BE2C (cell line): ENCODE measurements around the gene FTH1. TPM values are rescaled to one million over a fixed set of nuclear protein-coding genes. Genes with fewer than 3 reads are reported as not detected.
A peak's percentile ranks its signal among the peaks of the same experiment; 100 is the strongest.

Experiments used
- DNase-seq: peaks from one replicate; pipeline ENCODE4 v3.0.0-alpha.2; 2020
- H3K27me3 ChIP-seq: fragments of 250-450 bp; sonication (Bioruptor Pico); 2 replicates; pipeline ENCODE4 v1.5.1; 2020; ENCODE audit warnings: mild to moderate bottlenecking
- H3K36me3 ChIP-seq: fragments of 250-450 bp; sonication (Bioruptor Pico); 2 replicates; pipeline ENCODE4 v1.5.1; 2020; ENCODE audit warnings: mild to moderate bottlenecking
- H3K4me1 ChIP-seq: fragments of 250-450 bp; sonication (Bioruptor Pico); 2 replicates; pipeline ENCODE4 v1.5.1; 2020
- H3K4me3 ChIP-seq: 2 replicates; pipeline ENCODE4 v1.5.1; 2011; ENCODE audit warnings: low read depth, low read length
- H3K9me3 ChIP-seq: fragments of 250-450 bp; sonication (Bioruptor Pico); 2 replicates; pipeline ENCODE4 v1.5.1; 2020
- polyA plus RNA-seq: library from polyadenylated mRNA; unstranded; fragments of >200 nt; gene quantifications from one replicate; pipeline ENCODE4 v1.2.1, GENCODE V29; 2012; ENCODE audit warnings: low read depth, missing spikeins; ENCODE audit not compliant: insufficient read length, insufficient read depth
- TF ChIP-seq, protein P1 (sequence below): IDR thresholded peaks from 2 replicates; pipeline ENCODE4 v1.5.1; 2012; ENCODE audit warnings: mild to moderate bottlenecking, low read depth, low read length

Gene FTH1
- polyA plus RNA-seq = 1,702 TPM

DNA sequence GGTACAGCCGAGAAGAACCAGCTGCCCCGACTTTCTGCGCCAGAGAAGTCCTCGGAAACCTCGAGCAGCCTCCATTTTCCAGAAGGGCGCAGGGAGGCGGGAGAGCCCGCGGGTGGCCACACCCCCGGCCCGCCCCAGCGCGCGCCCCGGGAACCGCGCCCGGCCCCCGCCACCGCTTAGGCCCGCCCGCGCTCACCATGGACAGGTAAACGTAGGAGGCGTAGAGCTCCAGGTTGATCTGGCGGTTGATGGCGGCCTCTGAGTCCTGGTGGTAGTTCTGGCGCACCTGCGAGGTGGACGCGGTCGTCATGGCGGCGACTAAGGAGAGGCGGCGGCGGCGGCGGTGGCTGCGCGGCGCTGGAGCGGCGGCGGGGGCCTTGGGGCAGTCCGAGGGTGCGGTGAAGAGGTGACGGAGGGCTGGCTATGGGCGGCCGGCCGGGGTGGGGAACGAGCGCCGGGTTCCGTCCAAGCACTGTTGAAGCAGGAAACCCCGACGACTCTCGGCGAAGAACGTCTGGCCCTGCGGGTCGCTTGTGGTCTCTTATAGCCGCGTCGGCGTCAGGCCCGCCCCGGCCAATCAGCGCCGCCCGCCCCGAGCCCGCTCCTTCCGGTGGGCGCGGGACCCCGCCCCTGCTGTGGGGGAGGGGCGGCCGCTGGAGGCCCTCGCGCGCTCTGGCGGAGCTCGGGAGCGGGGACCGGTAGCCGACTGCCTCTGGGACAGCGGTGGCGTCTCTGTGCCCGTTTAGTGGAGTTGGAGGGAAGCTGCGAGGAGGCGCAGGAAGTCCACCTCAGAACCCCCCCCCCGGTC is at the start of gene FTH1:
FTH1 (minus strand) TSS at position 519 of the 808 bp plus-strand sequence; CDS start at position 310, 209 bp downstream.
- peaks cover 11% of the 10 kb centered on the region for H3K4me1 ChIP-seq
- peaks cover 25% of the 10 kb centered on the region for H3K36me3 ChIP-seq
- peak; percentile 87 for DNase-seq
- H3K27me3 ChIP-seq = no peaks in the 10 kb centered on the region
- H3K9me3 ChIP-seq = no peaks in the 10 kb centered on the region
- peak within 1 kb of the TSS; percentile 91 for H3K4me3 ChIP-seq
- TF ChIP-seq, protein P1, sequence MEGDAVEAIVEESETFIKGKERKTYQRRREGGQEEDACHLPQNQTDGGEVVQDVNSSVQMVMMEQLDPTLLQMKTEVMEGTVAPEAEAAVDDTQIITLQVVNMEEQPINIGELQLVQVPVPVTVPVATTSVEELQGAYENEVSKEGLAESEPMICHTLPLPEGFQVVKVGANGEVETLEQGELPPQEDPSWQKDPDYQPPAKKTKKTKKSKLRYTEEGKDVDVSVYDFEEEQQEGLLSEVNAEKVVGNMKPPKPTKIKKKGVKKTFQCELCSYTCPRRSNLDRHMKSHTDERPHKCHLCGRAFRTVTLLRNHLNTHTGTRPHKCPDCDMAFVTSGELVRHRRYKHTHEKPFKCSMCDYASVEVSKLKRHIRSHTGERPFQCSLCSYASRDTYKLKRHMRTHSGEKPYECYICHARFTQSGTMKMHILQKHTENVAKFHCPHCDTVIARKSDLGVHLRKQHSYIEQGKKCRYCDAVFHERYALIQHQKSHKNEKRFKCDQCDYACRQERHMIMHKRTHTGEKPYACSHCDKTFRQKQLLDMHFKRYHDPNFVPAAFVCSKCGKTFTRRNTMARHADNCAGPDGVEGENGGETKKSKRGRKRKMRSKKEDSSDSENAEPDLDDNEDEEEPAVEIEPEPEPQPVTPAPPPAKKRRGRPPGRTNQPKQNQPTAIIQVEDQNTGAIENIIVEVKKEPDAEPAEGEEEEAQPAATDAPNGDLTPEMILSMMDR = no peak

DNA sequence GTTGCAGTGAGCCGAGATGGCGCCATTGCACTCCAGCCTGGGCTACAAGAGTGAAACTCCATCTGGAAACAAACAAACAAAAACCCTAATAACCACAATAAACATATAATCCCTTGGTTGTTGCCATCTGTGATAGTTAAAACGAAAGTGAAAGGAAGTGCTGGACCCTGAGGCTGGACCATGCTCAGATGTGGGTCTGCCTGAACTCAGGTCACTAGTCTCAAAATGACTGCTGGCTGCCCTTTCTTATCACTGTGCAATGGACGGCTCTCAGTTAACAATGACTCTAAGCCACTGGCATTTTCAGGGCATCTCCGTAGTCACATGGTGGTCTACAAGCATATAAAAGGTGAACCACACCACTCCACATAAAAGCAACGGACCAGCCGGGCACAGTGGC is 48.2 kb upstream of the FTH1 start:
- H3K4me3 ChIP-seq = no peak overlapping the region
- H3K36me3 ChIP-seq = no peaks in the 10 kb centered on the region
- TF ChIP-seq, protein P1 = no peak
- no peaks in the 10 kb centered on the region for H3K9me3 ChIP-seq
- no peak for DNase-seq
- no peaks in the 10 kb centered on the region for H3K4me1 ChIP-seq
- no peaks in the 10 kb centered on the region for H3K27me3 ChIP-seq

DNA sequence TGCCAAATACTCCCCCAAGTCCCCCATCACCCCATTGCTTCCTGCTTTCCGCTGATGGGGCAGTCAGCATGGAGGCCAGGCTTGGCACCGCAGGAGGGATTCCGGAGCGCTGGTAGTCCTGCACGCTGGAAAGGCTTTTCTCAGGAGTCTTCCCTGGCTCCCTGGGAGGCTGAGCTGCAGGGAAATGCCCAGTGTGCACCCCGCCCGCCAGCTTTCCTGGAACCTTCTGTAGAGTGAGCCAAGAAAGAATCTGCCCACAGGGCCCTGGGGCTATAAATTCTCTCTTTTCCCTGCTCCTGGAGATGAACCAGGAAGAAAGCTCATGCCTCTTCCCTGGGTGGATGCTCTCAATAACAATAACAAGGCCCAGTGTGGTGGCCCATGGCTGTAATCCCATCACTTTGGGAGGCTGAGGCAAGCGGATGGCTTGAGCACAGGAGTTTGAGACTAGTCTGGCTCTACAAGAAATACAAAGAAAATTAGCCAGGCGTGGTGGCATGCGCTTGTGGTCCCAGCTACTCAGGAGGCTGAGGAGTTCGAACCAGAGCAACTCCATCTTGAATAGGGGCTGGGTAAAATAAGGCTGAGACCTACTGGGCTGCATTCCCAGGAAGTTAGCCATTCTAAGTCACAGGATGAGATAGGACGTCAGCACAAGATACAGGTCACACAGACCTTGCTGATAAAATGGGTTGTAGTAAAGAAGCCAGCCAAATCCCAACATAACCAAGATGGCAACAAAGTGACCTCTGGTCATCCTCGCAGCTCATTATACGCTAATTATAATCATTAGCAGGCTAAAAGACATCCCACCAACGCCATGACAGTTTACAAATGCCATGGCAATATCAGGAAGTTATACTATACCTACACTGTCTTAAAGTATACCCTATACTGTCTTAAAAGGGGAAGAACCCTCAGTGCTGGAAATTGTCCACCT is 46.4 kb upstream of the FTH1 start:
- Histone ChIP-seq H3K4me3 (no peak overlapping the region), H3K36me3 (no peaks in the 10 kb centered on the region), H3K4me1 (no peaks in the 10 kb centered on the region), H3K9me3 (no peaks in the 10 kb centered on the region), H3K27me3 (no peaks in the 10 kb centered on the region)
- no peak for DNase-seq
- TF ChIP-seq, protein P1 = no peak

DNA sequence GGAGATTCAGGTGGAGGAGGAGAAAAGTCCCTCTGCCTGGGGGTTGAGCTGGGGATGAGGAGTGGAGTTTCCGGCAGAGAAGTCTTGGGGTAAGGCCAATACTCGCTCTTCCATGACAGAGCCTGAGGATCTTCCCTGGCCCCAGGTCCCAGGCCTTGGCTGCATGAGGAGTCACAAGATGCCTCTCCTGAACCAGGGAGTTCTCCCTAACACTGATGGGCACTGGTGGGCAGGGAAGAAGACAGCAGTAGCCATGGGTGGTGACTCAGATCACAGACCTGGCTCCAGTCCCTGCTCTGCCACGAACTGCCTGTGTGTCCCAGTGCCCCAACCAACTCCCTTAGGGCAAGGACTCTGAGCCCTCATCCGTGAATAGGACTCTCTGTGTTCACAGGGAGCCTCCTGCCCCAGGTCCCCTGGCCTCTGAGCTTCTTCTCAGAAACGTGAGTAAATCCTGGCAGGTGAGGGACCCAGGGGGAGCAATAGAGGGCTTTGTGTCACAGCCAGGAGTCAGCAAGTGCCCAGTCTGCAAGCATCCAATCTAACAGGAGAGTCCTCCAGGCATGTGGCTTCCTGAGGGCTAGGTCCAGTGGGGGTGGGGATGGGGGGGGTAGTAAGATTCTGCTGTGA is 45.5 kb upstream of the FTH1 start:
- H3K9me3 ChIP-seq = no peaks in the 10 kb centered on the region
- H3K36me3 ChIP-seq = no peaks in the 10 kb centered on the region
- DNase-seq = no peak
- H3K4me3 ChIP-seq = no peak overlapping the region
- H3K27me3 ChIP-seq = no peaks in the 10 kb centered on the region
- H3K4me1 ChIP-seq = no peaks in the 10 kb centered on the region
- TF ChIP-seq, protein P1 = no peak

DNA sequence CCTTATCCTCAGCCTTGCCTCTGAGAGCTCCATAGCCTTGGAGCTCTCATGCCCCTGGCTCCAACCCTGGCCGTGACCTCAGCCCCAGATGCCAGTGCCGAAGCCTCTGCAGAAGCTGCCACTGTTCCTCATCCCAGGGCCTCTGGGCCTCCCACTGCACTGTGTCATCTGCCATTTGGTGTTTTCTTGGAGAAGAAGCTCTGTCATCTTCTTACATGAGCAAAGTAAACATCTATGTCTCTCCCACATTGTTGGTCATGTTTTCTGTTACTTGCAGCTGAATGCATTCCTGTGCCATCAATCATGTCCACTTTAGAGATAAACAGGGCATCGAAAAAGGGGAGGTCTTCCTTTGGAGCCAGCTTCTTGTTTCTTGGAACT is 45.0 kb upstream of the FTH1 start:
- no peaks in the 10 kb centered on the region for H3K9me3 ChIP-seq
- DNase-seq = no peak
- TF ChIP-seq, protein P1 = no peak
- no peaks in the 10 kb centered on the region for H3K27me3 ChIP-seq
- no peaks in the 10 kb centered on the region for H3K4me1 ChIP-seq
- no peak overlapping the region for H3K4me3 ChIP-seq
- H3K36me3 ChIP-seq = no peaks in the 10 kb centered on the region
